ENCODE data around the gene LARGE1.

Gene LARGE1

GRCh38 chr22:33913188-33913587, 7.1 kb downstream of the LARGE1 start:
- Histone ChIP-seq H3K9me3 (ENCODE audit: control insufficient read depth, low read length) (no peaks in the 10 kb centered on the region), H3K27me3 (replicated peaks; ENCODE audit: control insufficient read depth, insufficient read depth, low read length) (no peaks in the 10 kb centered on the region), H3K4me1 (ENCODE audit: control insufficient read depth, insufficient read depth, low read length) (peaks cover 21% of the 10 kb centered on the region), H3K9ac (ENCODE audit: low read length) (no peak overlapping the region), H3K4me3 (ENCODE audit: low read length) (no peak overlapping the region), H3K36me3 (ENCODE audit: control insufficient read depth, insufficient read depth, low read length, severe bottlenecking) (no peaks in the 10 kb centered on the region)
- no peak for DNase-seq (ENCODE audit: low read depth)

GRCh38 chr22:33909911-33910310, 10.4 kb downstream of the LARGE1 start:
- H3K4me1 ChIP-seq (ENCODE audit: control insufficient read depth, insufficient read depth, low read length): peaks cover 17% of the 10 kb centered on the region

GRCh38 chr22:33909075-33909458, 11.2 kb downstream of the LARGE1 start:
- Histone ChIP-seq H3K9me3 (ENCODE audit: control insufficient read depth, low read length) (no peaks in the 10 kb centered on the region), H3K4me3 (ENCODE audit: low read length) (no peak overlapping the region), H3K9ac (ENCODE audit: low read length) (no peak overlapping the region), H3K27me3 (replicated peaks; ENCODE audit: control insufficient read depth, insufficient read depth, low read length) (no peaks in the 10 kb centered on the region), H3K4me1 (ENCODE audit: control insufficient read depth, insufficient read depth, low read length) (peaks cover 17% of the 10 kb centered on the region), H3K36me3 (ENCODE audit: control insufficient read depth, insufficient read depth, low read length, severe bottlenecking) (no peaks in the 10 kb centered on the region)
- peak; percentile 62 for DNase-seq (ENCODE audit: low read depth)

More at GRCh38 chr22:33909911-33910310, 10.4 kb downstream of the LARGE1 start:
- Histone ChIP-seq H3K9ac (ENCODE audit: low read length) (no peak overlapping the region), H3K9me3 (ENCODE audit: control insufficient read depth, low read length) (no peaks in the 10 kb centered on the region), H3K27me3 (replicated peaks; ENCODE audit: control insufficient read depth, insufficient read depth, low read length) (no peaks in the 10 kb centered on the region), H3K36me3 (ENCODE audit: control insufficient read depth, insufficient read depth, low read length, severe bottlenecking) (no peaks in the 10 kb centered on the region), H3K4me3 (ENCODE audit: low read length) (no peak overlapping the region)
- DNase-seq (ENCODE audit: low read depth): peak; percentile 4

- H3K9ac ChIP-seq (ENCODE audit: low read length): no peak overlapping the region
- no peak overlapping the region for H3K4me3 ChIP-seq (ENCODE audit: low read length)
- peaks cover 17% of the 10 kb centered on the region for H3K4me1 ChIP-seq (ENCODE audit: control insufficient read depth, insufficient read depth, low read length)
- no peak for DNase-seq (ENCODE audit: low read depth)
- H3K27me3 ChIP-seq (replicated peaks; ENCODE audit: control insufficient read depth, insufficient read depth, low read length): no peaks in the 10 kb centered on the region
- H3K36me3 ChIP-seq (ENCODE audit: control insufficient read depth, insufficient read depth, low read length, severe bottlenecking): no peaks in the 10 kb centered on the region
- no peaks in the 10 kb centered on the region for H3K9me3 ChIP-seq (ENCODE audit: control insufficient read depth, low read length)
Observed at GRCh38 chr22:33908171-33909074, 11.9 kb downstream of the LARGE1 start.

DNA sequence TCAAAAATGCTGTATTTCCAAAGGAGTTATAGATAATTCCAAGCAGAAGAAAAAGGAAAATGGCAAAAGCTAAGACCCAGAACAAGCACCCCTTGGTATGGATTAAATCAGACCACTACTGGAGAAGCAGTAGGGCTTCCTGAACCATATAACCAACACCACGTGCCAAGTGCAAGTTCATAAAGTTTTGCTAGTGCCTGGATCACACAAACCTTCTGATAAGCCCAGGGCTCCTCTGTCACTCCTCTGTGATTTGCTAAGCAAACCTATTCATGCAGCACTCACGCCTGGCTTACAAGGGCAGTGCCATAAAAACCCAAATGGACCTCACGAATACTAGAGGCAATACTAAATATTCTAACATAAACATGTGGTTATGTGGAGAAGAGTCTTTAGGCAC, 13.3 kb downstream of the LARGE1 start:
- Histone ChIP-seq H3K4me1 (ENCODE audit: control insufficient read depth, insufficient read depth, low read length) (peaks cover 17% of the 10 kb centered on the region), H3K9me3 (ENCODE audit: control insufficient read depth, low read length) (no peaks in the 10 kb centered on the region), H3K36me3 (ENCODE audit: control insufficient read depth, insufficient read depth, low read length, severe bottlenecking) (no peaks in the 10 kb centered on the region), H3K27me3 (replicated peaks; ENCODE audit: control insufficient read depth, insufficient read depth, low read length) (no peaks in the 10 kb centered on the region), H3K9ac (ENCODE audit: low read length) (no peak overlapping the region), H3K4me3 (ENCODE audit: low read length) (no peak overlapping the region)
- no peak for DNase-seq (ENCODE audit: low read depth)

DNA sequence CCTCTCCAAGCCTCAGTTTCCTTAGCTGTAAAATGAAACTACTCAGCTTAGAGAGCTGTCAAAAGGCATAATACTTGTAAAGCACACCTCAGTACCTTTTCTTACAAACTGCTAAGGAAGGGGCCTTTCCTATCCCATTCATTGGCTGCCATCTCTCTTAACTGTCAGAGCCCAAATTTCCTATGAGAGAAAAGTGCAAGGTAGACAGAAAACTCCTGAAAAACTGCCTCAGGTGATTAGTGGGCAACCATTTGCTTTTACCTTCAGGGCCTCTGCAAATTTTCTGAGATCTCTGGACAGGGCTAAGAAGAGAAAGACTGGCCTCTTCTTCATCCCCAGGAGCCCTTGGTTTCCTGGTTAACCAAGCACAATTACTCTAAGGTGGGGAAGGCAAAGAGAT, 13.8 kb downstream of the LARGE1 start:
- no peak overlapping the region for H3K9ac ChIP-seq (ENCODE audit: low read length)
- H3K27me3 ChIP-seq (replicated peaks; ENCODE audit: control insufficient read depth, insufficient read depth, low read length): no peaks in the 10 kb centered on the region
- H3K36me3 ChIP-seq (ENCODE audit: control insufficient read depth, insufficient read depth, low read length, severe bottlenecking): no peaks in the 10 kb centered on the region
- peaks cover 17% of the 10 kb centered on the region for H3K4me1 ChIP-seq (ENCODE audit: control insufficient read depth, insufficient read depth, low read length)
- DNase-seq (ENCODE audit: low read depth): no peak
- no peak overlapping the region for H3K4me3 ChIP-seq (ENCODE audit: low read length)
- no peaks in the 10 kb centered on the region for H3K9me3 ChIP-seq (ENCODE audit: control insufficient read depth, low read length)

GRCh38 chr22:33903012-33903411, 17.3 kb downstream of the LARGE1 start:
- H3K4me3 ChIP-seq (ENCODE audit: low read length): no peak overlapping the region
- no peak for DNase-seq (ENCODE audit: low read depth)
- H3K36me3 ChIP-seq (ENCODE audit: control insufficient read depth, insufficient read depth, low read length, severe bottlenecking): no peaks in the 10 kb centered on the region
- no peak overlapping the region for H3K9ac ChIP-seq (ENCODE audit: low read length)
- H3K4me1 ChIP-seq (ENCODE audit: control insufficient read depth, insufficient read depth, low read length): no peaks in the 10 kb centered on the region
- H3K27me3 ChIP-seq (replicated peaks; ENCODE audit: control insufficient read depth, insufficient read depth, low read length): no peaks in the 10 kb centered on the region
- H3K9me3 ChIP-seq (ENCODE audit: control insufficient read depth, low read length): no peaks in the 10 kb centered on the region

DNA sequence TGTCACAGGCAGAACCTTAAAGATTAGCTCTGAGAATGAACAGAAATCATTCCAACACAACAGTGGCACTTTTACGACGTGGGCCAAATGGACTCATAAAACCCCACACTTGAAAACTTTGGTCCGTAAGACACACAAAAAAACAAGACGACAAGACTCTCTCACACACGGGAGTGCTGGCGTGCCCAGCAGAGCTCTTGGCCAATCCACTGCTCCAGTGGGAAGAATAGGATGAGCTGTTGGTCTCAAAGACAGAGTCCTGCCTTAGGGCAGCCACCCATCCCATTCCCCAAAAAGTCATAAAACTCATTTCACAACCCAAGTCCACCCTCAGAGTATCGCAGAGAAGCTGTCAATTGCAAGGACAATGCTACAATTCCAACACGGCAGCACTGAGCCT, 18.2 kb downstream of the LARGE1 start:
- no peaks in the 10 kb centered on the region for H3K9me3 ChIP-seq (ENCODE audit: control insufficient read depth, low read length)
- H3K4me1 ChIP-seq (ENCODE audit: control insufficient read depth, insufficient read depth, low read length): no peaks in the 10 kb centered on the region
- DNase-seq (ENCODE audit: low read depth): no peak
- no peak overlapping the region for H3K4me3 ChIP-seq (ENCODE audit: low read length)
- no peak overlapping the region for H3K9ac ChIP-seq (ENCODE audit: low read length)
- no peaks in the 10 kb centered on the region for H3K36me3 ChIP-seq (ENCODE audit: control insufficient read depth, insufficient read depth, low read length, severe bottlenecking)
- no peaks in the 10 kb centered on the region for H3K27me3 ChIP-seq (replicated peaks; ENCODE audit: control insufficient read depth, insufficient read depth, low read length)

- Histone ChIP-seq H3K9me3 (ENCODE audit: control insufficient read depth, low read length) (no peaks in the 10 kb centered on the region), H3K27me3 (replicated peaks; ENCODE audit: control insufficient read depth, insufficient read depth, low read length) (no peaks in the 10 kb centered on the region), H3K36me3 (ENCODE audit: control insufficient read depth, insufficient read depth, low read length, severe bottlenecking) (no peaks in the 10 kb centered on the region), H3K4me3 (ENCODE audit: low read length) (no peak overlapping the region), H3K9ac (ENCODE audit: low read length) (no peak overlapping the region), H3K4me1 (ENCODE audit: control insufficient read depth, insufficient read depth, low read length) (no peaks in the 10 kb centered on the region)
- no peak for DNase-seq (ENCODE audit: low read depth)
Observed at GRCh38 chr22:33898121-33898520, 22.2 kb downstream of the LARGE1 start.

DNA sequence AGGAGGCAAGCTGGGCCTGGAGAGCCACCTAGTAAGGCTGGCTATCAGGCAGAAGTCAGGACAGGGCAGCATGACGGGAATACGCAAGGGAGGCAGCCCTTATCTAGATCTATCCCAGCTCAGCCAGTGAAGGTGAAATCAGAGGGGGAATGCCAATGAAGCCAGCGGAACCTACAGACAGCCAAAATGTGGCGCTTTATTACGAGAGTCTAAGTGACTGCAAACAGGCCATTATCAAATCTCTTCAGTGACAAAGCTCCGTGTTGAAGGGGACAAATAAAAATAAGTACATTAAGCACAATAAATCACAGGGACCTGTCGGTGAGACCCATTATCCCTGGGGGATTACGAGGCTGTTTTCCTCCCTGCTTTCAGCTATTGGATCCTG, 22.8 kb downstream of the LARGE1 start:
- H3K4me1 ChIP-seq (ENCODE audit: control insufficient read depth, insufficient read depth, low read length): no peaks in the 10 kb centered on the region
- no peak for DNase-seq (ENCODE audit: low read depth)

GRCh38 chr22:33896575-33897447, 23.5 kb downstream of the LARGE1 start:
- no peak for DNase-seq (ENCODE audit: low read depth)
- no peak overlapping the region for H3K9ac ChIP-seq (ENCODE audit: low read length)
- no peaks in the 10 kb centered on the region for H3K27me3 ChIP-seq (replicated peaks; ENCODE audit: control insufficient read depth, insufficient read depth, low read length)
- H3K36me3 ChIP-seq (ENCODE audit: control insufficient read depth, insufficient read depth, low read length, severe bottlenecking): no peaks in the 10 kb centered on the region
- H3K9me3 ChIP-seq (ENCODE audit: control insufficient read depth, low read length): no peaks in the 10 kb centered on the region
- no peaks in the 10 kb centered on the region for H3K4me1 ChIP-seq (ENCODE audit: control insufficient read depth, insufficient read depth, low read length)
- no peak overlapping the region for H3K4me3 ChIP-seq (ENCODE audit: low read length)

More for the DNA sequence above, 22.8 kb downstream of the LARGE1 start:
- Histone ChIP-seq H3K9ac (ENCODE audit: low read length) (no peak overlapping the region), H3K36me3 (ENCODE audit: control insufficient read depth, insufficient read depth, low read length, severe bottlenecking) (no peaks in the 10 kb centered on the region), H3K4me3 (ENCODE audit: low read length) (no peak overlapping the region), H3K9me3 (ENCODE audit: control insufficient read depth, low read length) (no peaks in the 10 kb centered on the region), H3K27me3 (replicated peaks; ENCODE audit: control insufficient read depth, insufficient read depth, low read length) (no peaks in the 10 kb centered on the region)

Data from adipocyte (in vitro differentiated cells).